Testis (tissue), 2 donors: ENCODE data around the gene CXCL10.

Source experiments
- CTCF ChIP-seq, 3 experiments: fragments of 450-650 bp in 2 of 3; fragments of 200-600 bp in 1 of 3; sonication (generic) in 1 of 3; IDR thresholded peaks; one replicate each; pipeline ENCODE4 v1.5.1; 2016 to 2019; ENCODE audit warnings: antibody characterized with exemption in 3 of 3, mild to moderate bottlenecking in 2 of 3, moderate library complexity in 1 of 3
- POLR2A ChIP-seq: fragments of 450-650 bp; IDR thresholded peaks from one replicate; pipeline ENCODE4 v1.6.1; 2017; ENCODE audit warnings: antibody characterized with exemption, mild to moderate bottlenecking, moderate library complexity

GRCh38 chr4:76029300-76029699, 6.0 kb upstream of the CXCL10 start:
- TF ChIP-seq CTCF (IDR thresholded peaks at IDR 0.05) (no peak), POLR2A (no peak)
